ENCODE data around the gene RTTN. TPM values are rescaled to one million over a fixed set of nuclear protein-coding genes. Genes with fewer than 3 reads are reported as not detected.

Gene RTTN
- polyA plus RNA-seq, 1 experiment, result 5.4 TPM

- no peak for TF ChIP-seq CTCF (IDR thresholded peaks at IDR 0.05; ENCODE audit: insufficient read depth, low read depth, low read length)
- POLR2A ChIA-PET, result no interaction called here
- Histone ChIP-seq H3K36me3 (ENCODE audit: control insufficient read depth, insufficient read depth, low read length) (no peaks in the 10 kb centered on the region), H3K27me3 (ENCODE audit: control insufficient read depth, insufficient read depth, low read length) (no peaks in the 10 kb centered on the region), H3K4me3 (ENCODE audit: low read depth, low read length) (no peak overlapping the region)
- DNase-seq (ENCODE audit: low read depth), result no peak
- CTCF ChIA-PET, result no interaction called here
These were observed 57.2 kb downstream of the RTTN start for GRCh38 chr18:70148039-70148938.

GRCh38 chr18:70146174-70146573, 59.3 kb downstream of the RTTN start:
- ChIA-PET POLR2A (no interaction called here), CTCF (no interaction called here)
- Histone ChIP-seq H3K36me3 (ENCODE audit: control insufficient read depth, insufficient read depth, low read length) (no peaks in the 10 kb centered on the region), H3K27me3 (ENCODE audit: control insufficient read depth, insufficient read depth, low read length) (no peaks in the 10 kb centered on the region), H3K4me3 (ENCODE audit: low read depth, low read length) (no peak overlapping the region)
- TF ChIP-seq CTCF (IDR thresholded peaks at IDR 0.05; ENCODE audit: insufficient read depth, low read depth, low read length), result no peak
- DNase-seq (ENCODE audit: low read depth), result no peak

- H3K27me3 ChIP-seq (ENCODE audit: control insufficient read depth, insufficient read depth, low read length), result no peaks in the 10 kb centered on the region
- TF ChIP-seq CTCF (IDR thresholded peaks at IDR 0.05; ENCODE audit: insufficient read depth, low read depth, low read length), result no peak
- H3K36me3 ChIP-seq (ENCODE audit: control insufficient read depth, insufficient read depth, low read length), result no peaks in the 10 kb centered on the region
- no peak for DNase-seq (ENCODE audit: low read depth)
- POLR2A ChIA-PET, result interaction anchor here (0.6 kb wide), 1 partner anchor 311 kb away, joined by 3 read pairs; no protein-coding TSS in a partner anchor
- H3K4me3 ChIP-seq (ENCODE audit: low read depth, low read length), result no peak overlapping the region
- CTCF ChIA-PET, result interaction anchor here (0.7 to 1.5 kb wide), 2 partner anchors 22 to 313 kb away, joined by 3 to 4 read pairs; no protein-coding TSS in a partner anchor
These were observed 63.5 kb downstream of the RTTN start for GRCh38 chr18:70142001-70142400.

GRCh38 chr18:70139138-70139537, 66.3 kb downstream of the RTTN start:
- TF ChIP-seq CTCF (IDR thresholded peaks at IDR 0.05; ENCODE audit: insufficient read depth, low read depth, low read length), result no peak
- POLR2A ChIA-PET, result no interaction called here
- Histone ChIP-seq H3K27me3 (ENCODE audit: control insufficient read depth, insufficient read depth, low read length) (no peaks in the 10 kb centered on the region), H3K36me3 (ENCODE audit: control insufficient read depth, insufficient read depth, low read length) (no peaks in the 10 kb centered on the region), H3K4me3 (ENCODE audit: low read depth, low read length) (no peak overlapping the region)
- DNase-seq (ENCODE audit: low read depth), result no peak
- CTCF ChIA-PET, result no interaction called here

- H3K4me3 ChIP-seq (ENCODE audit: low read depth, low read length), result no peak overlapping the region
- no peaks in the 10 kb centered on the region for H3K27me3 ChIP-seq (ENCODE audit: control insufficient read depth, insufficient read depth, low read length)
- no peak for DNase-seq (ENCODE audit: low read depth)
- POLR2A ChIA-PET, result no interaction called here
- no peaks in the 10 kb centered on the region for H3K36me3 ChIP-seq (ENCODE audit: control insufficient read depth, insufficient read depth, low read length)
- TF ChIP-seq CTCF (IDR thresholded peaks at IDR 0.05; ENCODE audit: insufficient read depth, low read depth, low read length), result no peak
- CTCF ChIA-PET, result interaction anchor here (1.3 kb wide), 1 partner anchor 22 kb away, joined by 3 read pairs; no protein-coding TSS in a partner anchor
These were observed 69.9 kb downstream of the RTTN start for GRCh38 chr18:70135604-70136003.

Data from BJ (cell line).